Stimulated activated CD4-positive, alpha-beta T cell treated with anti-CD3 and anti-CD28 coated beads, Interleukin-12 subunit alpha, Interleukin-12 subunit beta, amount 100 ng/mL, for 24 hours (primary cell): Measurements from ENCODE around the gene DCANP1.

Experiments used
- DNase-seq, 2 experiments: peaks; one replicate each; pipeline ENCODE4 v3.0.0-alpha.2; 2020; ENCODE audit warnings: low read depth in 2 of 2

Gene DCANP1

GRCh38 chr5:135441919-135442318 lies 5.2 kb downstream of the DCANP1 start:
- no peak for DNase-seq

- DNase-seq, result no peak
Observed at GRCh38 chr5:135441350-135441831, 5.8 kb downstream of the DCANP1 start.

- no peak for DNase-seq
Observed at GRCh38 chr5:135440916-135441315, 6.2 kb downstream of the DCANP1 start.

DNA sequence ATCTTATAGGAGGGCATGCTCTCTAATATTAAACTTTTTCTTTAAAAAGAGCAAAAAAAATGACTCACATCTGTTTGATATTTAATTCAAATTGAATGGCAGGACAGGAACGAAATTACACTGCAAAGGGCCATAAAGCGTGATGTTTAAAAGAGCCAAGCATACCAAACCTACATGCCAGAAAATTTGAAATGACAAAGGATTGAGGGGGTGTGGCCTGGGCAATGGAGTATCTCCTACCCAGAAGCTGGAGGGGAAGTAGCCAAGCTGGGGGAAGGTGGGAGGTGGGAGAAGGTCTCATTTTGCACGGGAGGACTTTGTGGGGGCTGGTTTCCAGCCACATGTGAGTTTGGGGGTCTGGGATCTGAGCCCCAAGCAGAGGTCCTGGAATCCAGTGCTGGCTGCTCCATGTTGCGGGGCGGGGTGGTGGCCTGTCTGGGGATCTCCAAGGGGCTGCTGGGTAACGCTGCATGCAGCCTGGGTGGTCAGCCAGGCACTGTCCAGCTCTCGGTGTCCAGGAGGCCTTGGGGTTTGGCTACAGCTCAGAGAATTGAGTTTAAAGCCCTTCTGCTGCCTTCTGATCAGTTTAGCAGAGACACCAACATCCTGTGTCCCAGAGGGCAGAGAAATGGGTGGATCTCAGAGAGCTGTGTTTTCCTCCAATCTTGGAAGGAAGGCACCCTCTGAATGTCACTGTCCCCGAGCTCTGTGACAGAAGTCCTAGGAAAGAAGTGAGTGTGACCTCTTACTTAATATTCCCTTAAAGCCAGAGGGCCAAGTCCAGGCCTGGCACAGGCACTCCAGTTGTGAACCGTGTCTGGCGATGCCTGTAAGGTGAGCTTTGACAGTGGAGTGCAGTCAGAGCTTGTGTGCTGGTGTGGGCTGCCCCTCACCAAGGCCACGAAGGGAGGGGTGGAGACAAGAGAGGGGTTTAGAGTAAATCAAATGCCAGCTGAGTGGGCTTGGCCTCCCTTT lies 7.6 kb downstream of the DCANP1 start:
- DNase-seq, result no peak

- DNase-seq, result no peak
Observed at GRCh38 chr5:135438636-135439221, 8.4 kb downstream of the DCANP1 start.

DNA sequence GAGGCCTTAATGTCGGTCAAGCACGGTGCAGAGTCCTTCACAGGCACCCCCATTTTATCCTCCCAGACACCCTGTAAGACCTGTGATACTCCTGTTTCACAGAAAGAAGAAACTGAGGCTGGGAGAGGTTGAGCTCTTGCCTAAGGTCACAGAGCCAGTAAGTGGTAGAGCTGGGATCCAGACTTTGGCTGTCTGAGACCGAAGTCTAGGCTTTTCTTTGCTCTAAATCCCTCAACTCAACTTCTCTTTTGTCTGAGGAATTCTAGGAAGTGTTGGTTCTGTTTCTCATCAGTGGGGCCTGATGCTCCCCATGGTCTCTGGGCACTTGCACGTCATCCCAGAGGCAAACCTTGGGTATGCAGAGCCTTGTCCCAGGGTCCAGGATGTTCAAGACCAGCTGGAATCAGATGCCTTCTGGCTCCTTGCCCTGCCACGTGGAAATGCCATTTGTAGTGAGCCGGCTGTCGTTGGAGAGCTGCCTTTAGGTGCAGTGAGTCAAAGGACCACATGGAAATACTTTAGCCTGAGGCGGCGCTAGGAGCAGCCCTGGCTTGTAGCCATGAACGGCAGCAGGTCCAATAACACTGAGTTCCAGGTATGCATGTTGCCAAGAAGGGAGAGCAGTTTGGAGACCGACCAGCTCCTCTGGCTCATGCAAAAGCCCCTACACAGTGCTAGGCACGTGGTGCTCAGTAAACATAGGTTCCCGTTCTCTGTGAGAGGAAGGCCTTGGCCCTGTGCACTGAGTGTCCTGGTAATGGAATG lies 9.2 kb downstream of the DCANP1 start:
- DNase-seq, result no peak

DNA sequence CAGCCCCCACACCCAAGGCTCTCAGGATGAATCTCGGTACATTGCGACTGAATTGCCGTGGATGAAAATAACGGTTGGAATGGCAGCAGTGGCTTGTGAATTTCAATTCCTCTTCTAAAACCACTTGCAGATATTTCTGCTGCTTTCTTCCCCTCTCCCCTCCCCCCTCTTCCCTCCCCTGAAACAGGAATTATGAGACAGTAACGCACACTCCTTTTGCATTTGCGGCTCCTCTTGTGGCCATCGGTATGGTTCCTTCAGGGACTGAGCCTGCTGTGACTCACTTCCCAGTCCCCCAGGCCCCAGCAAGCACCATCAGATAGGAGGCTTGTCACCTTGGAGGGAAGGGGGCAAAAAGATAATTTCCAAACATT lies 9.7 kb downstream of the DCANP1 start:
- DNase-seq, result no peak

GRCh38 chr5:135436951-135437418 lies 10.2 kb downstream of the DCANP1 start:
- DNase-seq, result no peak

- DNase-seq, result no peak
Observed at GRCh38 chr5:135435467-135436330, 11.4 kb downstream of the DCANP1 start.

- no peak for DNase-seq
Observed at GRCh38 chr5:135434591-135435466, 12.3 kb downstream of the DCANP1 start.

DNA sequence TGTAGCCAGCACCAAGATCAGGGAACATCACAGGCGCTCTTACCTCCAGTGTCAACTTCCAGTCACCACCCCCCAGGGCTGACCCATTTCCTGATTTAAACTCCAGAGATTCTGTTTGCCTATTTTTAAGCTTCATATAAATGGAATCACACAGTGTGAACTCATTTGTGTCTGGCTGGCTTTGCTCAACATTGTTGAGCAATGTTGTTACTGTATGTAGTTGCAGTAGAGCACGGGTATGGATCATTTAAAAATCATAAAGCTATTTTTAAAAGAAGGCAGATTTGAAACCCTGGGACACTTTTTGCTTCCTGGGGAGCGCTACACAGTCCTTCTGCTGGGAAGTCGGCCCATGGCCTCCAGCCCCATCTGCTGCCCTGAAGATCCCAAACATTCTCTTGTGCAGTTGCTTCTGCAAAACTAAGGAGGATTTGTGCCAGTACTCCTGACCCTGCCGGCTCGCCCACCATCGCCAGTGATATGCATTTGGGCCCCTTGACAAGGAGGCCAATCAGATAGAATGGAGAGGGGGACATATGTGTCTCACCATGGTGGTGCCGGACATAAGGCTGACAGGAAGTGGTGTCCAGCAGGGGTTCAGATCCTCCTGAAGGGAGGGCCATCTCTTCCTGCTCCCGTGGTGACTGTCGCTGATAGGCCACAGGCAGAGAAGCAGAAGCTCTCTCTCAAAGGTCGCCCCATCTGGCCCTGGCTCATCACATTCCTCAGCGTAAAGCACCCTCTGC lies 13.3 kb downstream of the DCANP1 start:
- no peak for DNase-seq

DNA sequence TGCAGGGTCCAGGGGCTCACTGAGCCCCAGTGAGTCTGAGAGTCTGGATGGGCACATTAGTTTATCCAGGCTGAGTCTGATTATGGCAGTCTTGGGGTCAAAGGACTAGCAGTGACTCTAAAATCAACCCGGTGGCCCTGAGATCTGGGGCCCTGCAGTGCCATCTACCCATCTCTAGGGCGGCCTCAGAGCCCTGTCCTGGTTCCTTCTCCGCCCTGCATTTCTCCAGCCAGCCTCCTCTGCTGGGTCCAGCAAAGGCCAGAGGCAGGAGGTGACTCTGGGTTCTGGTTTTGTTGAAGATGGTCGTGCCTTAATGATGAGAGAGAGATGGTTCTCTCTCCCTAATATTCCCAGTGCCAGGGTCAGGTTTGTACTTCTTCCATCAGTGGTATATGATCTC lies 15.0 kb downstream of the DCANP1 start:
- DNase-seq, result no peak

DNA sequence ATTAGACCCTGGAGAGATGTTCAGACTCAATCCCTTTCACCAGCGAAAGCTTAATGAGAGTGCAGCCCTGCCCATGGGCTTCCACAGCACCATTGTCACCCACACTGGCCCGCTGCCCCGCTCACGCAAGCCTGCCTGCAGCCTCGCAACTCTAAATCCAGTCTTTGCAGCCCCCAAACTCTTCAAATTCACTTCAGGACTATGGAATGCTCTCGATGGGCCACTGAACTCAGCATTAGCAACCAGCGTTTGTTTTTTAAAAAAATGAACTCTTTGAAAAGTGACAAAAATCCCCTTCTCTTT lies 17.1 kb downstream of the DCANP1 start:
- no peak for DNase-seq

GRCh38 chr5:135429301-135430134 lies 17.6 kb downstream of the DCANP1 start:
- DNase-seq, result no peak

DNA sequence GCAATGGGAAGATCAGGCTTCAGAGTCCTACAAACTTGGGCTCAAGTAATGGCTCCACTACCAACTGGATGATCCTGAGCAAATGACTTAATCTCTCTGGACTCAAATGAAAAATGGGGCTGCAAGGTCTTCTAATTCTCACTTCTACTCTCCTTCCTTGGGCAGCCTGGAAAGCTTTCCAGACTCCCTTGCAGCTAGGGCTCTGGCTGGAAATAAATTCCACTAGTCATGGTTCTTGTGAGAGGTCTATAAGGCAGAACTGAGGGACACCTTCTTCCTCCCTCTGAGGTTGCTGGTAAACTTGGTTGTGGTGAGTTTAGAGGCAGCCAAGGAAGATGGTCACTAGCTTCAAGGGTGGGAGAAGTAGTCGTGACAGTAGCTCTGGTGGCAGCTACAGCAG lies 18.6 kb downstream of the DCANP1 start:
- no peak for DNase-seq

- DNase-seq, result no peak
Observed at GRCh38 chr5:135426102-135427082, 20.8 kb downstream of the DCANP1 start.

DNA sequence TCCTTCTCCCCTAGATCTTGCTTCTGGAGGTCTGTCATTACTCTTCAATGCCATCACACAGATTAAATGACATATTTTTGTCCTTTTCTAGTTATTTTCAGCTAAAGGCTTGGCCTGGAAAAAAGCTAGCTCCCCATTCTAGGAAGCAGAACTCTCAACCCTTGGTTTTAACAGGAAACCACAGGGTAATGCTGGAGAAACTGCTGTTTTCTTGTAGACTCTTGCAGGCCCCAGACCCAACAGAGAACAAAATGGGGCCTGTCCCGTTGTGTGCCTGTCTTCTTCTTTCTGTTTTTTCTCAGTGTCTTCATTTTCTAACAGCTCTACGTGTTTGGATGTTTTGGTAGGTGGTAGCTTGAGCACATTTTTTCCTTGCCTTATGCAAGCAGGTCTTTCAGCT lies 21.5 kb downstream of the DCANP1 start:
- no peak for DNase-seq

- DNase-seq, result no peak
Observed at GRCh38 chr5:135423846-135424168, 23.3 kb downstream of the DCANP1 start.
